Peyer's patch (tissue), 4 donors: ENCODE results near the gene PDSS2. TPM values are rescaled to one million over a fixed set of nuclear protein-coding genes. Genes with fewer than 3 reads are reported as not detected.

Experiments used
- DNase-seq, 3 donors: peaks; one replicate each; pipeline ENCODE4 v3.0.0-alpha.2; 2017 to 2019
- H3K27ac ChIP-seq, 4 donors: fragments of 200-600 bp; sonication (generic); one replicate each; pipeline ENCODE4 v1.5.1; 2016 to 2019
- H3K27me3 ChIP-seq, 2 donors: fragments of 200-600 bp; sonication (generic); one replicate each; pipeline ENCODE4 v1.5.1; 2019
- H3K36me3 ChIP-seq, 3 donors: fragments of 200-600 bp; sonication (generic); one replicate each; pipeline ENCODE4 v1.5.1; 2016 to 2019
- H3K4me1 ChIP-seq, 4 donors: fragments of 200-600 bp; sonication (generic); one replicate each; pipeline ENCODE4 v1.5.1; 2016 to 2019
- H3K4me3 ChIP-seq, 4 donors: fragments of 200-600 bp; sonication (generic); 1 replicate in 3 of 4; 2 replicates in 1 of 4; pipeline ENCODE4 v1.5.1; 2016 to 2019; ENCODE audit warnings: mild to moderate bottlenecking in 1 of 4
- H3K9me3 ChIP-seq, 4 donors: fragments of 200-600 bp; sonication (generic); one replicate each; pipeline ENCODE4 v1.5.1; 2016 to 2019; ENCODE audit warnings: mild to moderate bottlenecking in 1 of 4
- CTCF ChIP-seq, 6 experiments: fragments of 450-650 bp in 4 of 6; fragments of 200-600 bp in 2 of 6; sonication (generic) in 1 of 6; IDR thresholded peaks; one replicate each; pipeline ENCODE4 v1.5.1; 2017 to 2019; ENCODE audit warnings: antibody characterized with exemption in 6 of 6, mild to moderate bottlenecking in 3 of 6, moderate library complexity in 1 of 6
- POLR2A ChIP-seq, 2 donors: fragments of 450-650 bp; IDR thresholded peaks; one replicate each; pipeline ENCODE4 v1.5.1; 2017; ENCODE audit warnings: antibody characterized with exemption in 2 of 2, mild to moderate bottlenecking in 2 of 2, moderate library complexity in 2 of 2
- total RNA-seq, 4 donors: library from RNA; depleted of rRNA; stranded (reverse); fragments of >200 nt; gene quantifications; one replicate each; pipeline ENCODE4 v1.1.0, GENCODE V29; 2016

The PDSS2 gene
- total RNA-seq, 4 donors from 2014 or later, result 9.5 to 16.5 (median 15.4) TPM

GRCh38 chr6:107460083-107460631 is 793 bp upstream of the PDSS2 start:
- peak overlapping the region; percentile 84 to 95 (median 90) for H3K4me3 ChIP-seq
- no peaks in the 10 kb centered on the region for H3K36me3 ChIP-seq
- H3K4me1 ChIP-seq, result peaks cover 0 to 10% (median 1%) of the 10 kb centered on the region in 4 donors
- peak overlapping the region; percentile 88 to 92 (median 91) for H3K27ac ChIP-seq
- no peaks in the 10 kb centered on the region for H3K9me3 ChIP-seq
- no peak for DNase-seq
- TF ChIP-seq POLR2A (IDR thresholded peaks at IDR 0.05) (no peak), CTCF (IDR thresholded peaks at IDR 0.05) (no peak)
- no peaks in the 10 kb centered on the region for H3K27me3 ChIP-seq

GRCh38 chr6:107458672-107459282 is 587 bp downstream of the PDSS2 start:
- Histone ChIP-seq H3K4me3 (peak overlapping the region; percentile 84 to 95 (median 90)), H3K27ac (peak overlapping the region; percentile 88 to 92 (median 91)), H3K9me3 (no peaks in the 10 kb centered on the region), H3K36me3 (no peaks in the 10 kb centered on the region), H3K27me3 (no peaks in the 10 kb centered on the region), H3K4me1 (peaks cover 0 to 10% (median 1%) of the 10 kb centered on the region in 4 donors)
- TF ChIP-seq POLR2A (IDR thresholded peaks at IDR 0.05), result no peak
- no peak for TF ChIP-seq CTCF (IDR thresholded peaks at IDR 0.05)
- peak in 1 of 3 donors; percentile 51 for DNase-seq

- H3K36me3 ChIP-seq, result no peaks in the 10 kb centered on the region
- H3K9me3 ChIP-seq, result peaks cover 0 to 13% (median 6%) of the 10 kb centered on the region in 4 donors
These were observed 10.6 kb downstream of the PDSS2 start for GRCh38 chr6:107448776-107449175.

GRCh38 chr6:107447663-107448216 is 11.6 kb downstream of the PDSS2 start:
- peaks cover 0 to 13% (median 6%) of the 10 kb centered on the region in 4 donors for H3K9me3 ChIP-seq
- no peak for DNase-seq
- no peaks in the 10 kb centered on the region for H3K36me3 ChIP-seq
- H3K4me1 ChIP-seq, result no peaks in the 10 kb centered on the region
- TF ChIP-seq POLR2A (IDR thresholded peaks at IDR 0.05) (no peak), CTCF (IDR thresholded peaks at IDR 0.05) (no peak)
- H3K27me3 ChIP-seq, result no peaks in the 10 kb centered on the region
- H3K27ac ChIP-seq, result no peak overlapping the region
- no peak overlapping the region for H3K4me3 ChIP-seq

More at GRCh38 chr6:107448776-107449175, 10.6 kb downstream of the PDSS2 start:
- no peaks in the 10 kb centered on the region for H3K4me1 ChIP-seq
- no peak for DNase-seq
- no peak overlapping the region for H3K27ac ChIP-seq
- no peaks in the 10 kb centered on the region for H3K27me3 ChIP-seq
- TF ChIP-seq POLR2A (IDR thresholded peaks at IDR 0.05) (no peak), CTCF (IDR thresholded peaks at IDR 0.05) (no peak)
- no peak overlapping the region for H3K4me3 ChIP-seq

- no peak for TF ChIP-seq CTCF (IDR thresholded peaks at IDR 0.05)
- no peak for TF ChIP-seq POLR2A (IDR thresholded peaks at IDR 0.05)
- Histone ChIP-seq H3K4me3 (no peak overlapping the region), H3K36me3 (no peaks in the 10 kb centered on the region), H3K4me1 (no peaks in the 10 kb centered on the region), H3K9me3 (peaks cover 0 to 13% (median 6%) of the 10 kb centered on the region in 4 donors), H3K27me3 (no peaks in the 10 kb centered on the region), H3K27ac (no peak overlapping the region)
- no peak for DNase-seq
These were observed 15.1 kb downstream of the PDSS2 start for GRCh38 chr6:107444277-107444676.
